Astrocyte (in vitro differentiated cells and primary cell): ENCODE measurements around the gene LRRC47. TPM values are rescaled to one million over a fixed set of nuclear protein-coding genes. Genes with fewer than 3 reads are reported as not detected.

ENCODE experiments used
- DNase-seq: peaks from one replicate; pipeline ENCODE4 v3.0.0-alpha.2; 2010; ENCODE audit warnings: low read depth
- FAIRE-seq: peaks from 2 replicates; lab custom pipeline; 2011; peaks lifted over from hg19 to GRCh38; lab: Jason Lieb, UNC
- H2AFZ ChIP-seq: 2 replicates; pipeline ENCODE4 v1.6.0; 2012; ENCODE audit warnings: low read depth, low read length, inconsistent platforms
- H3K27ac ChIP-seq: 2 replicates; pipeline ENCODE4 v1.5.1; 2011; ENCODE audit warnings: low read depth, low read length, inconsistent platforms
- H3K27me3 ChIP-seq: 2 replicates; pipeline ENCODE4 v1.6.0; 2011; ENCODE audit warnings: low read length, inconsistent platforms; ENCODE audit not compliant: insufficient read depth
- H3K36me3 ChIP-seq: 2 replicates; pipeline ENCODE4 v1.5.1; 2011; ENCODE audit warnings: low read length, inconsistent platforms; ENCODE audit not compliant: insufficient read depth
- H3K4me1 ChIP-seq: 2 replicates; pipeline ENCODE4 v1.5.1; 2011; ENCODE audit warnings: low read length, inconsistent platforms; ENCODE audit not compliant: insufficient read depth
- H3K4me2 ChIP-seq: 2 replicates; pipeline ENCODE4 v1.6.0; 2012; ENCODE audit warnings: low read length, inconsistent platforms
- H3K4me3 ChIP-seq: 2 replicates; pipeline ENCODE4 v1.5.1; 2011; ENCODE audit warnings: low read depth, mild to moderate bottlenecking, low read length, inconsistent platforms; ENCODE audit not compliant: insufficient read depth
- H3K79me2 ChIP-seq: 2 replicates; pipeline ENCODE4 v1.6.0; 2012; ENCODE audit warnings: mild to moderate bottlenecking, low read length, inconsistent platforms; ENCODE audit not compliant: insufficient read depth
- H3K9ac ChIP-seq: 2 replicates; pipeline ENCODE4 v1.6.0; 2012; ENCODE audit warnings: mild to moderate bottlenecking, low read length, inconsistent platforms
- H3K9me3 ChIP-seq: 2 replicates; pipeline ENCODE4 v1.5.1; 2012; ENCODE audit warnings: low read depth, mild to moderate bottlenecking, low read length, inconsistent platforms; ENCODE audit not compliant: insufficient read depth
- H4K20me1 ChIP-seq: 2 replicates; pipeline ENCODE4 v1.6.0; 2012; ENCODE audit warnings: low read length, inconsistent platforms; ENCODE audit not compliant: insufficient read depth
- H3K27ac Mint-ChIP-seq: one replicate; pipeline ENCODE4 v1.8.0; 2021; ENCODE audit warnings: mild to moderate bottlenecking, mixed read lengths; ENCODE audit not compliant: unreplicated experiment
- H3K27me3 Mint-ChIP-seq: one replicate; pipeline ENCODE4 v1.8.0; 2021; ENCODE audit warnings: low read depth, mixed read lengths; ENCODE audit not compliant: unreplicated experiment
- H3K36me3 Mint-ChIP-seq: one replicate; pipeline ENCODE4 v1.8.0; 2021; ENCODE audit warnings: low read depth, mixed read lengths; ENCODE audit not compliant: unreplicated experiment
- H3K4me1 Mint-ChIP-seq: one replicate; pipeline ENCODE4 v1.8.0; 2021; ENCODE audit warnings: low read depth, mixed read lengths; ENCODE audit not compliant: unreplicated experiment
- H3K4me3 Mint-ChIP-seq: one replicate; pipeline ENCODE4 v1.8.0; 2021; ENCODE audit warnings: mild to moderate bottlenecking, moderate library complexity, mixed read lengths; ENCODE audit not compliant: unreplicated experiment
- H3K9me3 Mint-ChIP-seq: one replicate; pipeline ENCODE4 v1.8.0; 2021; ENCODE audit warnings: mild to moderate bottlenecking, mixed read lengths; ENCODE audit not compliant: unreplicated experiment
- CTCF ChIP-seq: IDR thresholded peaks from 2 replicates; pipeline ENCODE4 v1.5.1; 2011; ENCODE audit warnings: low read depth, mild to moderate bottlenecking, inconsistent platforms, low read length, moderate library complexity; ENCODE audit not compliant: insufficient read depth
- EZH2 ChIP-seq: IDR thresholded peaks from 2 replicates; pipeline ENCODE4 v1.6.1; 2012; ENCODE audit warnings: mild to moderate bottlenecking, low read length, inconsistent platforms; ENCODE audit not compliant: insufficient read depth
- total RNA-seq: library from RNA; stranded (reverse); gene quantifications from 2 replicates; pipeline ENCODE4 v1.2.1, GENCODE V29; 2021

Gene LRRC47
- total RNA-seq, 1 donor from 2014 or later = 51.5 TPM

GRCh38 chr1:3729594-3730542 lies 66.4 kb downstream of the LRRC47 start:
- Histone ChIP-seq H3K36me3 (no peaks in the 10 kb centered on the region), H3K9me3 (no peaks in the 10 kb centered on the region), H3K4me1 (no peaks in the 10 kb centered on the region), H3K4me2 (no peak overlapping the region), H2AFZ (no peak overlapping the region), H3K9ac (no peak overlapping the region), H3K4me3 (no peak overlapping the region), H3K27me3 (peaks cover 6% of the 10 kb centered on the region), H3K79me2 (no peaks in the 10 kb centered on the region), H4K20me1 (no peaks in the 10 kb centered on the region), H3K27ac (no peak overlapping the region)
- FAIRE-seq (no peak), DNase-seq (no peak)
- no peak for TF ChIP-seq CTCF
- no peak for TF ChIP-seq EZH2
- no peaks in the 10 kb centered on the region for H3K4me1 Mint-ChIP-seq
- H3K27ac Mint-ChIP-seq = no peak overlapping the region
- H3K27me3 Mint-ChIP-seq = peaks cover 10% of the 10 kb centered on the region
- no peak overlapping the region for H3K4me3 Mint-ChIP-seq
- H3K9me3 Mint-ChIP-seq = no peaks in the 10 kb centered on the region
- H3K36me3 Mint-ChIP-seq = no peaks in the 10 kb centered on the region

Other genes with a start within 250 kb of the LRRC47 start
- gene MEGF6, start 185.0 kb downstream of the LRRC47 start, total RNA-seq = 10.9 and 14.8 TPM in 2 replicates
- 33.7 and 36.0 TPM in 2 replicates for gene TPRG1L, start 171.5 kb downstream of the LRRC47 start, total RNA-seq
- gene WRAP73, start 146.4 kb downstream of the LRRC47 start, total RNA-seq = 15.5 and 15.6 TPM in 2 replicates
- 0.18 TPM in 1 of 2 replicates, not detected in the other for gene TP73, start 144.0 kb downstream of the LRRC47 start, total RNA-seq
- not detected in 2 replicates for gene CCDC27, start 44.0 kb downstream of the LRRC47 start, total RNA-seq
- gene SMIM1, start 23.7 kb downstream of the LRRC47 start, total RNA-seq = 6.4 and 6.6 TPM in 2 replicates
- 35.0 and 43.6 TPM in 2 replicates for gene CEP104, start 60.7 kb upstream of the LRRC47 start, total RNA-seq
- gene DFFB, start 61.0 kb upstream of the LRRC47 start, total RNA-seq = 5.9 and 7.4 TPM in 2 replicates
- gene C1orf174, start 103.8 kb upstream of the LRRC47 start, total RNA-seq = 24.4 and 26.1 TPM in 2 replicates